GM12892 (cell line): ENCODE measurements around the gene HCN2. TPM values are rescaled to one million over a fixed set of nuclear protein-coding genes. Genes with fewer than 3 reads are reported as not detected.

Experiments
- DNase-seq: peaks from one replicate; pipeline ENCODE4 v3.0.0; 2011; ENCODE audit not compliant: insufficient read length
- FAIRE-seq: peaks from 2 replicates; lab custom pipeline; 2011; peaks lifted over from hg19 to GRCh38; lab: Jason Lieb, UNC
- POLR2A ChIP-seq: IDR thresholded peaks from 2 replicates; pipeline ENCODE4 v1.6.1; 2011; ENCODE audit warnings: low read depth, low read length, control low read depth
- POLR2AphosphoS5 ChIP-seq: IDR thresholded peaks from 2 replicates; pipeline ENCODE4 v1.6.1; 2011; ENCODE audit warnings: low read depth, low read length, control low read depth
- TAF1 ChIP-seq: IDR thresholded peaks from 2 replicates; pipeline ENCODE4 v1.6.1; 2011; ENCODE audit warnings: low read depth, mild to moderate bottlenecking, control low read depth, low read length, borderline replicate concordance
- polyA plus RNA-seq: library from polyadenylated mRNA; unstranded; fragments of >200 nt; gene quantifications from one replicate; pipeline ENCODE4 v1.2.1, GENCODE V29; 2012; ENCODE audit warnings: missing spikeins, inconsistent platforms; ENCODE audit not compliant: missing spikeins

HCN2 gene
- 0.47 TPM for polyA plus RNA-seq

GRCh38 chr19:589693-590395 is at the start of gene HCN2:
TSS of gene HCN2 (plus strand) at chr19:589881. CDS start at chr19:589946, 65 bp downstream.
- DNase-seq (no peak), FAIRE-seq (no peak)
- no peak for TF ChIP-seq POLR2A
- no peak for TF ChIP-seq TAF1
- TF ChIP-seq POLR2AphosphoS5 = no peak

GRCh38 chr19:540867-541637 is 48.6 kb upstream of the HCN2 start:
- TF ChIP-seq POLR2A (no peak), POLR2AphosphoS5 (no peak), TAF1 (no peak)
- FAIRE-seq (no peak), DNase-seq (no peak)

DNA sequence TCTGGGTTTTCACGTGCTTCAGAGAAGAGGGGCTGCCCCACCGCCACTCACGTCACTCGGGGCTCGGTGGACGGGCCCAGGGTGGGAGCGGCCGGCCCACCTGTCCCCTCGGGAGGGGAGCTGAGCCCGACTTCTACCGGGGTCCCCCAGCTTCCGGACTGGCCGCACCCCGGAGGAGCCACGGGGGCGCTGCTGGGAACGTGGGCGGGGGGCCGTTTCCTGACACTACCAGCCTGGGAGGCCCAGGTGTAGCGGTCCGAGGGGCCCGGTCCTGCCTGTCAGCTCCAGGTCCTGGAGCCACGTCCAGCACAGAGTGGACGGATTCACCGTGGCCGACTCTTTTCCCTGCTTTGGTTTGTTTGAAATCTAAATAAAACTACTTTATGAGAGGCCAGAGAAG is 48.0 kb upstream of the HCN2 start:
- TF ChIP-seq POLR2AphosphoS5 = no peak
- no peak for TF ChIP-seq POLR2A
- TF ChIP-seq TAF1 = no peak
- DNase-seq (no peak), FAIRE-seq (no peak)

DNA sequence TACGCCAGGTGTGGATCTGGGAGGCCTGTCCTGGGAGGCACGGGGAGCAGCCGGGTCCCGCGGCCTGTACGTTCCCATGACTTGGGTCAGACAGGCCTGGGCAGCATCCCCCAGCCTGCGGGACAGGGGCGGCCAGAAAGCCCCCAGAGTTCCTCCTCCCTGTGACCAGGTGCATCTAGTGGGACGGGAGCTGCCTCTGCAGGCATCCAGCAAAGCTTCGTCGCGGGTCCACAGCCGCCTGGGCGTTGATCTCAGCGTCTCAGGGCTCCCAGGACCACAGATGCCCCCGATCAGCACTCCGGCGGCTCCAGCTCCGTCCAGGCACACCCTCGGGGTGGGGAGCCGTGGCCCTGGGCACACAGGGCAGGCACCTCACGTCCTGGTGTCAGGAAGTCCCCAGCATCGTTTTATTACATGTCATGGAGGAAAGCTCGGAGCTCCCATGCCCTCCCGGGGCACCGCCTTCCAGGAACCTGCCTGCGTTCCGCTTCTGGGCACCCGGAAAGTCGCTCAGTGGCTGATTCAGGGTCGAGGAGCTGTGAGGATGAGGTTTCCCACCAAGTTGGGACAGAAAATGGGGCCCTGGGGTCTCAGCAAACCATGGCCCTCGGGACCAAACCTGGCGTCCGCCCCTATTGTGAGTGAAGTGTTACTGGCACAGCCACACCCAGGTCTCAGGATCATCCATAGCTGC is 47.4 kb upstream of the HCN2 start:
- DNase-seq (no peak), FAIRE-seq (no peak)
- TF ChIP-seq POLR2A (no peak), TAF1 (no peak), POLR2AphosphoS5 (no peak)

DNA sequence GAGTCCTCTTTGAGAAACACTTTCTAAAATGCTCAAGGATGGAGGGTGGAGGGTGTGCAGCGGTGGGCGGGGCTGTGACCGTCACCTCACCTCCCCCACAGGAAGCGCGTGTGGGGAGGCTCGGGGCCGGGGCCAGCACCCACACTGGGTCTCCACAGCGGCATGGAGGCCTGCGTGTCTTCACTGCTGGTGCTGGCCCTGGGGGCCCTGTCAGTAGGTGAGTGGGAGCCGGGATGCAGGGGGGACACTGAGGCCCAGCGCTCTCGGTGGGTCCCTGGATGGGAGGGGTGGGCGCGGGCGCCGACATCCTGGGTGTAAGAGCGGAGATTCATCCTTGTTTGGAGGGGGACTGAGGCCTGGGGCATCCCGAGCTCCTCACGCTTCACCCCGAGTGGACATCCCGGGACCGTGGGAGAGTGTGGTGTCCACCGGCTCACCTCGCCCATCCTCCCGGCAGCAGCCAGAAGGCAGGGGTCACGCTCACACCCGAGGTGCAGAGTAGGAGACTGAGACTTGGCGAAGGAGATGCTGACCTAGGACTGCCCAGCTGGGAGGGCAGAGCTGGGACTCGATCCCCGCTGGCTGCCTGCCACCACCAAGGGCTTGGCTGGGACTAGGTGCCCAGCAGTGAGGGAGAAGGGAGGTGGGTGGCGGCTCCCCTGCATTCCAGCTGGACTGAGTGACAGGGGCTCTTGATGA is 45.6 kb upstream of the HCN2 start, which contains the start of gene GZMM:
TSS of gene GZMM (plus strand) at position 144 of the 699 bp plus-strand sequence. CDS start at position 163, 19 bp downstream.
- FAIRE-seq (no peak), DNase-seq (no peak)
- TF ChIP-seq POLR2AphosphoS5 (no peak), POLR2A (no peak), TAF1 (no peak)

- FAIRE-seq (no peak), DNase-seq (no peak)
- TF ChIP-seq POLR2A (no peak), TAF1 (no peak), POLR2AphosphoS5 (no peak)
Observed at GRCh38 chr19:547117-547516, 42.6 kb upstream of the HCN2 start.

DNA sequence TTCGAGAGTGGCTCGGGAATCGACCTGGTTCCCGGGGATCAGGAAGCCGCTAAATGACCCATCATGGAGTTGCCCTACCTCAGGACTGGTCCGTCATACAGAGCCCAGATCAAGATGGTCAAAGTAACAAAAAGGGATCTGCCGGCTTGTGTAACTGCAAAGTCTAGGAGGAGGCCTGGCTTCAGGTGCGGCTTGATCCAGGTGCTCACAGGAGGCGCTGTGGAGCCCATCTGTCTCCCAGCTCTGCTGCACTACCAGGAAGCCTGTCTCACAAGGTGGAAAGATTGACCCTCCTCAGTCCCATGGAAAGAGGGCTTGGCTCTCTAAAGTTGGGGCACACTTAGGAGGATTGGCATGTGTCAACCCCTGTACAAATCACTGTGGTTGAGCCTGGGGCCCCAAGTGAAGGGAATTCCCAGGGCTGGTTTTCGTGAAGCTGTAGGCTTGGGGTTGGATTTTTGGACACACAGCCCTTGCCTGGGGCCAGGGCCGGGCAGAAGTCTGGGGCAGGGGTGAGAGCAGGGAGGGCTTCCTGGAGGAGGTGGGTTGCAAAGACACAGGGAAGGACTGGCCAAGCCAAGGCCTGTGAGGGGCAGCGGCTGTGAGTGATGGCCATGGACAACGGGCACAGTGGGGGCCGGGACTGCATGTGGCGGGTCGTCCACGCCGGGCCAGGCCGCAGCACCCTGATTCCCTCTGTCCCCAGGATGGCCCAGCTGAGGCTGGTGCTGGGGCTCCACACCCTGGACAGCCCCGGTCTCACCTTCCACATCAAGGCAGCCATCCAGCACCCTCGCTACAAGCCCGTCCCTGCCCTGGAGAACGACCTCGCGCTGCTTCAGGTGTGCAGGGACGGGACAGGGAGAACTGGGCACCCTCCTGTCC is 41.6 kb upstream of the HCN2 start:
- TF ChIP-seq POLR2A (no peak), POLR2AphosphoS5 (no peak), TAF1 (no peak)
- no peak for DNase-seq
- no peak for FAIRE-seq

GRCh38 chr19:548886-549830 is 40.5 kb upstream of the HCN2 start:
- DNase-seq (no peak), FAIRE-seq (no peak)
- TF ChIP-seq TAF1 = no peak
- TF ChIP-seq POLR2AphosphoS5 = no peak
- TF ChIP-seq POLR2A = no peak

DNA sequence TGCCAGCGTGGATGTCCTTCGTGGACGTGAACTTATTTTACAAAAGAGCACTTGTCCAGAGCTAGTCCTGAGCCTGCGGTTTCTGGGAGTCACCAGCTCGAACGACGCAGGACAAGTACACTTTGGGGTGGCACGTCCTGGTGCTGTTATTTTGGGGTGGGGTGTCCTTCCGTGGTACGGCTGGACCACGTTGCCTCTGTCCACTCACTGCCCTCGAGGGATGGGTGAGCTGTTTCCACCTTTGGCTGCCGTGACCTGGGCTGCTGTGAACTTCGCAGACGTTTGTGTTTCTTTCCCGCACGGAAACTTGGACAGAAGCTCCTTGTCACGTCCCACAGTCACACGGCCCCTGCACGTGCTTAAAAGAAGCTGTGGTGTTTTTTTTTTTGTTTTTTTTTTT is 34.9 kb upstream of the HCN2 start:
- FAIRE-seq (no peak), DNase-seq (no peak)
- TF ChIP-seq POLR2A = no peak
- TF ChIP-seq POLR2AphosphoS5 = no peak
- TF ChIP-seq TAF1 = no peak
